Measurements from ENCODE around the gene ACTL8. TPM values are rescaled to one million over a fixed set of nuclear protein-coding genes. Genes with fewer than 3 reads are reported as not detected.

Gene ACTL8
- total and polyA plus RNA-seq, 5 donors: not detected

Other genes with a start within 250 kb of the ACTL8 start
- 10 to 100 TPM; 42.6 to 56.4 (median 55.1) TPM for gene ARHGEF10L, start 215.6 kb upstream of the ACTL8 start, total RNA-seq
- 47.9 TPM for gene ARHGEF10L, start 215.6 kb upstream of the ACTL8 start, polyA plus RNA-seq

Measured in right cardiac atrium (tissue), 5 donors.